Measurements from ENCODE around the gene TIGIT.

DNA sequence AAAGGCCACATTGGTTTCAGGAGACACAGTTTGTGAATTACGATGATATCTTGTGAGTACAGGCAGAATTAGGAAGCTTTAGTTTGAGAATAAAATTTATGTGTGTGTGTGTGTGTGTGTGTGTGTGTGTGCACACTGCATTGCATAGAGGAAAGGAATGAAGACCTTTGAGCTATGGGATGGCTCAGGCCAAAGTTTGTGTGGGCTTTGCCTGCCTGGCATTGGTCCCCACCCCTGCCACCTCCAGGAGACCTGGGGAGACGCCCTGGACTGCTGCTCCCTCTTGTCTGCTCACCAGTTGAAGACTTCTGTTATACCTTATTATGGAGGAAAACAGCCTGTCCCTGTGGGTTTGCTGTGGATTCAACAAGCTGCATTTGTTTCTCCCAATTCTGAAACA lies 37.2 kb downstream of the TIGIT start:
- TF ChIP-seq EP300 (IDR thresholded peaks at IDR 0.05) = no peak
- TF ChIP-seq, protein P1, sequence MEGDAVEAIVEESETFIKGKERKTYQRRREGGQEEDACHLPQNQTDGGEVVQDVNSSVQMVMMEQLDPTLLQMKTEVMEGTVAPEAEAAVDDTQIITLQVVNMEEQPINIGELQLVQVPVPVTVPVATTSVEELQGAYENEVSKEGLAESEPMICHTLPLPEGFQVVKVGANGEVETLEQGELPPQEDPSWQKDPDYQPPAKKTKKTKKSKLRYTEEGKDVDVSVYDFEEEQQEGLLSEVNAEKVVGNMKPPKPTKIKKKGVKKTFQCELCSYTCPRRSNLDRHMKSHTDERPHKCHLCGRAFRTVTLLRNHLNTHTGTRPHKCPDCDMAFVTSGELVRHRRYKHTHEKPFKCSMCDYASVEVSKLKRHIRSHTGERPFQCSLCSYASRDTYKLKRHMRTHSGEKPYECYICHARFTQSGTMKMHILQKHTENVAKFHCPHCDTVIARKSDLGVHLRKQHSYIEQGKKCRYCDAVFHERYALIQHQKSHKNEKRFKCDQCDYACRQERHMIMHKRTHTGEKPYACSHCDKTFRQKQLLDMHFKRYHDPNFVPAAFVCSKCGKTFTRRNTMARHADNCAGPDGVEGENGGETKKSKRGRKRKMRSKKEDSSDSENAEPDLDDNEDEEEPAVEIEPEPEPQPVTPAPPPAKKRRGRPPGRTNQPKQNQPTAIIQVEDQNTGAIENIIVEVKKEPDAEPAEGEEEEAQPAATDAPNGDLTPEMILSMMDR (IDR thresholded peaks at IDR 0.05) = no peak
